Bronchial epithelial cell (primary cell): ENCODE results near the gene OGFR. TPM values are rescaled to one million over a fixed set of nuclear protein-coding genes. Genes with fewer than 3 reads are reported as not detected.

ENCODE experiments used
- DNase-seq: peaks from one replicate; pipeline ENCODE4 v3.0.0-alpha.2; 2010; ENCODE audit warnings: low read depth
- FAIRE-seq: peaks from 2 replicates; lab custom pipeline; 2011; peaks lifted over from hg19 to GRCh38; lab: Jason Lieb, UNC
- H3K27me3 ChIP-seq: 2 replicates; pipeline ENCODE4 v1.5.1; 2011; ENCODE audit warnings: low read length; ENCODE audit not compliant: control insufficient read depth, insufficient read depth
- H3K36me3 ChIP-seq: 2 replicates; pipeline ENCODE4 v1.5.1; 2011; ENCODE audit warnings: low read length; ENCODE audit not compliant: control insufficient read depth, insufficient read depth
- H3K4me3 ChIP-seq: 2 replicates; pipeline ENCODE4 v1.5.1; 2011; ENCODE audit warnings: mild to moderate bottlenecking, low read depth, low read length, control low read depth
- total RNA-seq: library from RNA; depleted of rRNA; stranded (reverse); fragments of >200 nt; gene quantifications from 2 replicates; pipeline ENCODE4 v1.2.1, GENCODE V29; 2014
- TF ChIP-seq, protein P1 (sequence below): IDR thresholded peaks from 2 replicates; pipeline ENCODE4 v1.5.1; 2011; ENCODE audit warnings: mild to moderate bottlenecking, moderate library complexity, low read length, control low read depth, inconsistent platforms; ENCODE audit not compliant: insufficient read depth, severe bottlenecking

The OGFR gene
- total RNA-seq, 1 donor from 2014 or later, result 16.1 TPM

DNA sequence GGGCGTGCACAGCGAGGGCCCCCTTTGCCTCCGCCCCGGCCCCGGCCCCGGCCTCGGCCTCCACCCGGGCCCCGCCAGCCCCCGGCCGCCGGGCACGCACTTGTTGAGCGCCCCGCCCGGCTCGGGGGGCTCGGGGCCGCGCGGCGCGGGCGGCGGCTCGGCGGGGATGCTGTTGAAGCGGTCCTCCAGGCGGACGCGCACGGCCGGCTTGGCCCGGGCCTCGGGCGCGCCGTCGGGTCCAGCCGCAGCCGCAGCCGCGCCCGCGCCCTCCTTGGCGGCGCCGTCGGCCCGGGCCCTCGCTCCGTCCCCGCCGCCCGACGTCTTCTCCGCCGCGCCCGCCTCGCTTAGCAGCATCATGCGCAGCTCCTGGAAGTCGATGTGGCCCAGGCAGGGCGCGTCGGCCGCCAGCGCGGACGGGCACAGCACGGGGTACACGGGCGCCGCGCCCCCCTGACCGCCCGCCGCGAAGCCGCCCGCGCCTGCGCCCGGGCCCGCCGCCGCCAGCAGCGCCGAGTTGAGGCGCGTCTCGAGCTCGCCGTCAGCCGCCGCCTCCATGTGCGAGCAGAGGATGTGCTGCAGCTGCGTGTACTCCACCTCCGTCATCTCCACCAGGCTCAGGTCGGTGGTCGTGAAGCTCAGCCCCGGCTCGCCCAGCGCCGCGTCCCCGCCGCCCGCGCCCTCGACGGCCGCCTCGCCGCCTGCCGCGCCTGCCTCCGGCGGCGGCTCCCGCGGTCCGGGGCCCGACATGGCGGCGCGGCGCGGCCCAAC, 56.5 kb downstream of the OGFR start:
- no peaks in the 10 kb centered on the region for H3K27me3 ChIP-seq
- TF ChIP-seq, protein P1, sequence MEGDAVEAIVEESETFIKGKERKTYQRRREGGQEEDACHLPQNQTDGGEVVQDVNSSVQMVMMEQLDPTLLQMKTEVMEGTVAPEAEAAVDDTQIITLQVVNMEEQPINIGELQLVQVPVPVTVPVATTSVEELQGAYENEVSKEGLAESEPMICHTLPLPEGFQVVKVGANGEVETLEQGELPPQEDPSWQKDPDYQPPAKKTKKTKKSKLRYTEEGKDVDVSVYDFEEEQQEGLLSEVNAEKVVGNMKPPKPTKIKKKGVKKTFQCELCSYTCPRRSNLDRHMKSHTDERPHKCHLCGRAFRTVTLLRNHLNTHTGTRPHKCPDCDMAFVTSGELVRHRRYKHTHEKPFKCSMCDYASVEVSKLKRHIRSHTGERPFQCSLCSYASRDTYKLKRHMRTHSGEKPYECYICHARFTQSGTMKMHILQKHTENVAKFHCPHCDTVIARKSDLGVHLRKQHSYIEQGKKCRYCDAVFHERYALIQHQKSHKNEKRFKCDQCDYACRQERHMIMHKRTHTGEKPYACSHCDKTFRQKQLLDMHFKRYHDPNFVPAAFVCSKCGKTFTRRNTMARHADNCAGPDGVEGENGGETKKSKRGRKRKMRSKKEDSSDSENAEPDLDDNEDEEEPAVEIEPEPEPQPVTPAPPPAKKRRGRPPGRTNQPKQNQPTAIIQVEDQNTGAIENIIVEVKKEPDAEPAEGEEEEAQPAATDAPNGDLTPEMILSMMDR, result no peak
- FAIRE-seq (no peak), DNase-seq (no peak)
- peaks cover 1% of the 10 kb centered on the region for H3K36me3 ChIP-seq
- peak overlapping the region; percentile 53 for H3K4me3 ChIP-seq

DNA sequence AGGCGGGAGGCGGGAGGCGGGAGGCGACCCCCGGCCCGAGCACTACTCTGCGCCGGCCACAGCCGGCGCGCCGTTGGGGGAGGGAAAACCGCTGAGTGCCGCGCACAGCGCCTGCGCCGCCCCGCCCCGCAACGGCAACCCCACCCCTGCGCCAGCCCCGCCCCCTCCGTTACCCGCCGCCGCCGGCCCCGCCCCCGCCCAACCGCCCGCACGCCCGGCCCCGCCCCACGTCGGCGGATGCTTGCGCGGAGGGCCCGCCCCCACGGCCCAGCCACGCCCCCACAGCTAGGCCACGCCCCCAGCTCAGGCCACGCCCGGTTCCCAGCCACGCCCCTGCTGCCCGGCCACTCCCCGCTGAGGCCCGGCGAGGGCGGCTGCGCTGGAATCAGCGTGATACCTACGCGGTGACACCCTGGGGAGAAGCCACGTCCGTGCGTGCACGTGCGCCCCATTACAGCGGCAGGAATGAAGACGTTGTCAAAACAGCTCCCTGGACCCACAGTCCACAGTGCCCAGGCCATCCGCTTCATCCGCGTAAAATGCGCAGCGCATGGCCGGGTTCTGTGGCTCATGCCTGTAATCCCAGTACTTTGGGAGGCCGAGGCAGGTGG, 57.2 kb downstream of the OGFR start, which contains the start of gene TCFL5:
TCFL5 (minus strand) TSS at position 97 of the 611 bp plus-strand sequence. CDS start 152 bp downstream, outside the sequence.
- Histone ChIP-seq H3K36me3 (peaks cover 1% of the 10 kb centered on the region), H3K4me3 (peak within 1 kb of the TSS; percentile 53), H3K27me3 (no peaks in the 10 kb centered on the region)
- DNase-seq (peak; percentile 47), FAIRE-seq (no peak)
- TF ChIP-seq, protein P1, result no peak

Other genes starting within 250 kb of the OGFR start
- gene SLCO4A1, start 162.3 kb upstream of the OGFR start, total RNA-seq, result 1.6 and 4.7 TPM in 2 replicates
- not detected in 2 replicates for gene NTSR1, start 96.0 kb upstream of the OGFR start, total RNA-seq
- 20.6 and 22.9 TPM in 2 replicates for gene MRGBP, start 8.4 kb upstream of the OGFR start, total RNA-seq
- not detected in 2 replicates for gene COL9A3, start 12.2 kb downstream of the OGFR start, total RNA-seq
- 13.2 and 14.5 TPM in 2 replicates for gene TCFL5, start 57.0 kb downstream of the OGFR start, total RNA-seq
- 26.9 and 31.6 TPM in 2 replicates for gene DIDO1, start 121.7 kb downstream of the OGFR start, total RNA-seq
- 69.2 and 71.2 TPM in 2 replicates for gene GID8, start 133.3 kb downstream of the OGFR start, total RNA-seq
- gene SLC17A9, start 147.9 kb downstream of the OGFR start, total RNA-seq, result 0.13 and 0.53 TPM in 2 replicates
- gene BHLHE23, start 202.1 kb downstream of the OGFR start, total RNA-seq, result not detected in 2 replicates